Activated CD8-positive, alpha-beta memory T cell treated with anti-CD3 and anti-CD28 coated beads for 1 hour (primary cell): Measurements from ENCODE around the gene CNTNAP5.

Experiments
- DNase-seq, 2 donors: peaks; one replicate each; pipeline ENCODE4 v3.0.0-alpha.2; 2020; ENCODE audit warnings: low read depth in 1 of 2; ENCODE audit errors: extremely low read depth in 1 of 2

The CNTNAP5 gene

GRCh38 chr2:124535816-124536215, 510.7 kb downstream of the CNTNAP5 start:
- DNase-seq: no peak

DNA sequence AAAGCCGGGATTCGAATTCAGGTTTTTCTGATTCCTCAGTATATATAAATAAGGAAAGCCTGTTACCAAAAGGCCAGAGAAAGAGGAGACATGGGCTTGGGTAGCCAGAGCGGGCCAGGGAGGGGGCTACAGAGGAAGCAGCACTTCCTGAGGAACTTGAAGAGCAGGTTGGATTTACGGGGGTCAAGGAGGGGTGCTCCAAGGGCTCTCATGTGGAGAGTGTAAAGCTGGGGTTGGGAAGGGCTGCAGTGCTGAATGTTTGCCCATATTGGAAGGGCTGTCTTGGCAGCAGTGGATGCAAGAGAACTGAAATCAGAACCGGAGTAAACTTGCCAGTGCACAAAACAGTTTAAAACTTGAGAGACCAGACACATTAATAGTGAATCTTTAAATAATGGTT, 511.5 kb downstream of the CNTNAP5 start:
- no peak for DNase-seq

GRCh38 chr2:124538549-124538948, 513.5 kb downstream of the CNTNAP5 start:
- no peak for DNase-seq

DNA sequence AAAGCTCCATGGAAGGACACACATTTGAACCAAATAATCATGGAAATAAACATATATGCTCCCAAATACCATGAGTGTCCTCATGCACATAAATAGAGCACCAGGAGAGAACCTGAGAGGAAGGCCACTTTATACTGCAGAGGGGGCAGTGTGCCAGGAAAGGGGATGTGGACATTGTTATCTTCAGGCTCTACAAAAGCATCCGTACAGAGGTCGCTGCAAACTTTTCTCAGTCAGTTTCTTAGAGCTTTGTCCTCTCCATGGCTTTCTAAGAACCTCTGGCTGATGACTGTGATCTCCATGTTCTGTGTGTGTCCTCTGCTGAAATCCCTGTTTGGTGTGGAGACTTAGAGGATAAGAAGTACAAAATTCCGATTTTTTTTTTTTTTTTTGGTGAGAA, 515.7 kb downstream of the CNTNAP5 start:
- DNase-seq: no peak

GRCh38 chr2:124542932-124543640, 518.0 kb downstream of the CNTNAP5 start:
- no peak for DNase-seq

- no peak for DNase-seq
Observed at GRCh38 chr2:124547700-124548099, 522.6 kb downstream of the CNTNAP5 start.

- DNase-seq: no peak
Observed at GRCh38 chr2:124558277-124558905, 533.3 kb downstream of the CNTNAP5 start.

DNA sequence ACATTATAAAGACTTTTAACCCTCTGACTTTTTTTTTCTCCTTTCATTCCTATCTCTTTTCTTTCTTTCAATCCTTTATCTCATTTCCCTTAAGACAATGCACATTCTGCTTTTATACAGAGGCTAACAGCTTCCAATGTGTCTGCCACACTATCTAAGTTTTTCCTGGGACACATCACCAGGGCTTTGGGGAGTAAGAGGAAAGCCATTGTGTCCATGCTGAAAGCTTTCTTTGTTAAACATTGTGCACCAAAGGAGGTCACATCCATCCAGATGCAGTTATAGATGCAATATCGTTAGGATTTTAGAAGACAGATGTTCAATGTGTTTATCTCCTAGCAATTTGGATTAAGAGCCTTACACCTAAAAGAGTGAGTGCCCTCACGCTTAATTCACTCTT, 534.1 kb downstream of the CNTNAP5 start:
- DNase-seq: no peak

- DNase-seq: no peak
Observed at GRCh38 chr2:124560592-124561112, 535.6 kb downstream of the CNTNAP5 start.

DNA sequence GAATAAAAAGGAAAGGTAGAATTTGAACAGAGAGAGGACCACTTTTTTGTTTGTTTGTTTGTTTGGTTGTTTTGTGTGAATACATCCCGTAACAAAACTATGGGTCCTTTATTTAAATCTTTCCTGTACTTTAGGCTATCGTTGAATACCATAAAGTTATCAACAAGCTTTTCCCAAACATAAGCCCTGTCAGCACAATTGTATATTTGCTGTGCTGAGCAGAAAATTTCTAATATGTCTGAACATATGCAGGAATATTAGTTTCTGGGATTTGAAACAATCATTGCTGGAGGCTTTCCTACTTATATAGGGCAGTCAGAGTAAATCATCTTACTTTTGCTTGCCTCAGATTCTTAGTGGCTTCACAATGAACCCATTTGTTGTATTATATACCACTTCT, 536.4 kb downstream of the CNTNAP5 start:
- DNase-seq: no peak

- no peak for DNase-seq
Observed at GRCh38 chr2:124563426-124563825, 538.3 kb downstream of the CNTNAP5 start.

DNA sequence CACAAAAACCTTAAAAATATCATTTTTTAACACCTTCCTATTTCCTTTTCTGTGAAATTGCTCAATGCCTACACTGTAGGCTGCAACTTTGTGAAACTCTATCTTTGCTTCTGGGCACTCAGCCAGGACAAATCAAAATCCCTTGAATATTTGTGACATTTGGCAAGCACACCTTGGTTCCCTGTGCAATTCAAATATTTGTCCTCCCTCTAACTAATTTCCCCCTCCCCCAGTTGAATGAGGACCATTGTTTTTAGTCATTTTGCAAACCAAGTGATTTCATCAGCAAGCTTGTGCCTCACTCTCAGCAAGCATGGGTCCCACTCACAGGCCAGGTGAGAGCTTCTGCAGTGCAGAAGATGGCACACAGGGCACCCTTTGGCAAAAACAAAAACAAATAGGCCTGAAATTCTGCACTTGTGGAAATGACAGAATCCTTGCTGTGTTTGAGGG, 541.5 kb downstream of the CNTNAP5 start:
- no peak for DNase-seq

GRCh38 chr2:124570872-124571271, 545.8 kb downstream of the CNTNAP5 start:
- DNase-seq: no peak

- no peak for DNase-seq
Observed at GRCh38 chr2:124571836-124572235, 546.7 kb downstream of the CNTNAP5 start.

- DNase-seq: no peak
Observed at GRCh38 chr2:124572934-124573634, 548.0 kb downstream of the CNTNAP5 start.

GRCh38 chr2:124575497-124575896, 550.4 kb downstream of the CNTNAP5 start:
- DNase-seq: no peak

DNA sequence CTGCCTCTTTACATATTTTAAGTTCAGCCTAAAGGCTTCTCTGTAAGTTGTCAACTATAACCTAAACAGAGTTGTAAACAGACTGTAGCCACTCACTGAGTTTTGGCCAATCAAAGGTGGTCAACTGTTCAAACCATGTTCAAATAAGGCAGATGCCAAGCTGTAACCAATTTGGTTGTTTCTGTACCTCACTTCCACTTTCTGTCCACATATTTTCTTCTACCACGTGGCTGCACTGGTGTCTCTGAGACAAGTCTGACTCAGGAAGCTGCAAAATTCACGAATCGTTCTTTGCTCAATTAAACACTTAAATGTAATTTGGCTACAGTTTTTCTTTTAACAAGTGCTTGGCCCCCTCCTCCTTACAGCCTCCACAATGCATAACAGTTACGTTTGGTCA, 555.2 kb downstream of the CNTNAP5 start:
- DNase-seq: no peak

- DNase-seq: no peak
Observed at GRCh38 chr2:124582387-124582786, 557.3 kb downstream of the CNTNAP5 start.

DNA sequence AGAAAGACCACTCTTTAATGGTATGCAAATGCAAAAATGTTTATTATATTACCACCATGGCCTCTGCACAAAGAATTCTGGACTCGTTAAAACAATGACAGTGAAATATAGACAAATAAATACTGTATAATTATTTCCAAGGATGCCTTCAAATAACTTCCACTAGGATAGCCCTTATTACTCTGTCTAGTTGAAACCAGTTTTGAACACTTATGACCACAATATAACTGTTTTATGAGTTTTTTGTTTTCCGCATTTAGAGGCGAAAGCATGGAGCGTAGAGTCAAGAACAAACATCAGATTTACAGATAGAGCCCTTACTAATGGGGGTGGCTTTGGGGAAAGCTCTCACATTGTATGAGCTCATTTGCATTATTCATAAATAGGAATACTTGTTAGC, 559.5 kb downstream of the CNTNAP5 start:
- no peak for DNase-seq

DNA sequence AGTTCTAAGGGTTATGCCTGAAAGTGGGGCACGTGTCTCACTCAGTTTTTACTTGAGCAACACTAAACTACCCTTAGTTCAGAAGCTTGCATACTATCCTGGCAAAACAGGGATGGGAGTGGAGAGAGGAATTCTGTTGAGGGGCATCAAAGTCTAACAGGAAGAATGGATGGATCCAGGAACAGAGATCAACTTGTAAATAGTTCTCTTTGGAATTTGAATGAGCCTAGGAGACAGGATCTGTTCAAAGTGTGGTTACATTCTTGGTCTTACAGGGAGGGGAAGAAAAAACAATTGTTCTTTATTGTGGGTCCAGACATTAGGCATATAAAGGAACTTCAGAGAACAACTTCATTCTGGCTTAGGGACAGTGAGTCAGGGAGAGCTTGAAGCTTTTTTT, 560.2 kb downstream of the CNTNAP5 start:
- no peak for DNase-seq

- no peak for DNase-seq
Observed at GRCh38 chr2:124586210-124586609, 561.1 kb downstream of the CNTNAP5 start.

GRCh38 chr2:124586835-124587234, 561.7 kb downstream of the CNTNAP5 start:
- DNase-seq: no peak
